GM18517 (cell line): Measurements from ENCODE around the gene DDB1.
"Not testable (repeated sequence)": the region's sequence is repeated elsewhere in the genome, so short reads cannot be mapped to it uniquely, and the experiment has no call there.

ENCODE experiments used
- ATAC-seq: cut with Tn5 transposase; IDR thresholded peaks from one replicate; pipeline ENCODE4 v1.9.1; 2021; ENCODE audit warnings: mild to moderate bottlenecking, moderate library complexity; ENCODE audit not compliant: unreplicated experiment

DDB1 gene

DNA sequence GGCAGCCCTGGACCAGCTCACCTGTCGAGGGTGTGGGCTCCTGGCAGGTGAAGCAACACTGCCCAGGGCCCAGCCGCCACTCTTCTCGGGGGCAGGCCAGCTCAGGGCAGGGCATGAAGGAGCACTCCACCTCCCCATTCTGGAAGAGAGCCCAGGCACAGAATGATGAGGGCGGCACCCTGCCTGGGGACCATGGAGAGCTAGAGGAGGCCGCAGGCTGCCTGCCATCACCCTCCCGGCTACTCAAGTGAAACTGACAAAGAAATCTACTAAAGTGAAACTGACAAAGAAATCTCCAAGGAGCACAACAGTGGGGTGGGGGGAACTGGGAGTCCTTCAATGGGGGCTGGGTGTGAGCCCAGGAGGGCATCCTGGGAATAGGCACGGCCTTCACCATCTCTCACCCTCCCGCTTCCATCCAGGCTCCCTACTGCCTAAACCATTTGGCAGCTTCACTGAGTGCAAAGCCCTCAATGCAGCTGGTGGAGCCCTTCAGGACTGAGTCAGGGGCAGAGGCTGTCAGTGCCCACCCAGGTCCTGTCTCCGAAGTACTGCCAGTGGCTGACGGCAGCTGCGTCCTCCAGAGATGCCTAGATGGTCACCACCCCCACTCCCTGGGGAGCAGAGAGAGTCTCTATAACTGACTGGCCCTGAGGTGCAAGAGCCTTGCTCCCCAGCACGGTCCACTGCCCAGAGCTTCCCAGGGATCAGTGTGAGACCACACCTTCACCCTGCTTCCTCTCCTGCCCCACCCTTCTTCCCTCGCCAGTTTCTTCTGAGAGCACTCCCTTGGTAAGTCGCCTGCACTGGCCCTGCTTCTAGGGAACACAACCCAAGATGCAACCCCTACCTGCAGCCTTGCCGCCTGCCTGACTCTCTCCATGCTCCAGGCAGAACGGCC, 59.5 kb downstream of the DDB1 start:
- ATAC-seq, result no peak

- ATAC-seq, result no peak
Measured at GRCh38 chr11:61272731-61273130, 60.2 kb downstream of the DDB1 start.

DNA sequence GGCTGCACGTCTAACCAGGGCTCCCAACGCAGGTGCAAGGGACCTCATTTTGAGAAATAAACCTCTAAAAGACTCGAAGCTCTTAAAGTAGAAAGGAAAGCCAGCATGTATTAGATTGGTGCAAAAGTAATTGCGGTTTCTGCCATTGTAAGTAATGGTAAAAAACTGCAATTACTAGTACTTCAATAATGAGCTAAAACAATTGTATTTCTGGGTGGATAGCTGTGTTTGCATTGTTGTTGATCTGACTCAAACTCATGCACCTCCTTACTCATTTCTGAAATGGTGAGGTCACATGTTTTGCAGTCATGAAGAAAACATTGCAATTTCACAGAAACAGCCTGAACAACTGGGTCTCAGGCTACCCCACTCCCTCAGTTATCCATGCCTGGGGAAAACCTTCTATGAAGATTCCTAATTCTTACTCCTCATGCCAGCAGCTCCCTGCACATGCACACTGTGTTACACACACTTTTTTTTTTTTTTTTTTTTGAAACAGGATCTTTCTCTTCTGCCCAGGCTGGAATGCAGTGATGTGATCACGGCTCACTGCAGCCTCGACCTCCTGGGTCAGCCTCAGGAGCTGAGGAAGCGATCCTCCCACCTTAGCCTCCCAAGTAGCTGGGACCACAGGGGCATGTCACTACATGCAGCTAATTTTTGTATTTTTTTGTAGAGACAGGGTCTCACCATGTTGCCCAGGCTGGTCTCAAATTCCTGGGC, 62.4 kb downstream of the DDB1 start:
- ATAC-seq, result no peak

- no peak for ATAC-seq
Measured at GRCh38 chr11:61268588-61269250, 64.2 kb downstream of the DDB1 start.

- no peak for ATAC-seq
Measured at GRCh38 chr11:61267437-61267841, 65.5 kb downstream of the DDB1 start.

GRCh38 chr11:61266602-61267001, 66.3 kb downstream of the DDB1 start:
- ATAC-seq, result no peak

DNA sequence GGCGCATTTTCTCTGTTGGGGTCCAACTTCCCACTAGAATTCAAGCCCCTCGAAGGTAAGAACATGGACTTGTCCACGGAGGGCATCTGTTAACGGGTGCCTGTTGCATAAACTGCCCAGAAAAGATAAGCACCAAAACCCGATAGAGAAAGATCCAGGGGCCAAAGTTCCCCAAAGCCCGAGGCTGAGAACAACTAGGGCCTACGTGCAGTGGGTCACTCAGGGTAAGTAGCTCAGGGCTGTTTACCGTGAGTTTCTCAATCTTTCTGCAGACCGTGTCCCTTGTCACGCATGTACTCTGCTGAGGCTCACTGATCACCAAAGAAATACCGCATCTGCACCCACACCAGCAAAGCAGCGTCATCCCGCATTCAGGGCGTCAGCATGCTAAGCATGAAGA, 67.5 kb downstream of the DDB1 start:
- no peak for ATAC-seq

- no peak for ATAC-seq
Measured at GRCh38 chr11:61264795-61265194, 68.1 kb downstream of the DDB1 start.

- no peak for ATAC-seq
Measured at GRCh38 chr11:61264371-61264770, 68.5 kb downstream of the DDB1 start.

DNA sequence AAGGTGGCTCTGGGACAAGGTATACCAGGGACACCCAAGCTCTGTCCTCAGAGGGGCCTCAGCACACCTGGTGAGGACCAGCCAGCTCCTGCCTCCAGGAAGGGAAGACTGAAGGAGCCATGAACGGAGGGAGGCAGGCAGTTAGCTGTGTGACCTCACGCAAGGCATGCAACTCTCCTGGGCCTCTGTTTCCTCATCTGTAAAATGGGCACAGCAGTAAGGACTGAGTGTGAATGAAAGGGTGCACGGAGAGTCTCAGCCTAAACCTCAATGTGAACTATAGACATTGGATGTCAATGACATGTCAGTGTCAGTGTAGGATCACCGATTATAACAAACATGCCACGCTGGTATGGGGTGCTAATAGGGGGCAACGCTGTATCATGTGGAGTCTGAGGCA, 73.5 kb downstream of the DDB1 start:
- no peak for ATAC-seq

- no peak for ATAC-seq
Measured at GRCh38 chr11:61258546-61258945, 74.4 kb downstream of the DDB1 start.

DNA sequence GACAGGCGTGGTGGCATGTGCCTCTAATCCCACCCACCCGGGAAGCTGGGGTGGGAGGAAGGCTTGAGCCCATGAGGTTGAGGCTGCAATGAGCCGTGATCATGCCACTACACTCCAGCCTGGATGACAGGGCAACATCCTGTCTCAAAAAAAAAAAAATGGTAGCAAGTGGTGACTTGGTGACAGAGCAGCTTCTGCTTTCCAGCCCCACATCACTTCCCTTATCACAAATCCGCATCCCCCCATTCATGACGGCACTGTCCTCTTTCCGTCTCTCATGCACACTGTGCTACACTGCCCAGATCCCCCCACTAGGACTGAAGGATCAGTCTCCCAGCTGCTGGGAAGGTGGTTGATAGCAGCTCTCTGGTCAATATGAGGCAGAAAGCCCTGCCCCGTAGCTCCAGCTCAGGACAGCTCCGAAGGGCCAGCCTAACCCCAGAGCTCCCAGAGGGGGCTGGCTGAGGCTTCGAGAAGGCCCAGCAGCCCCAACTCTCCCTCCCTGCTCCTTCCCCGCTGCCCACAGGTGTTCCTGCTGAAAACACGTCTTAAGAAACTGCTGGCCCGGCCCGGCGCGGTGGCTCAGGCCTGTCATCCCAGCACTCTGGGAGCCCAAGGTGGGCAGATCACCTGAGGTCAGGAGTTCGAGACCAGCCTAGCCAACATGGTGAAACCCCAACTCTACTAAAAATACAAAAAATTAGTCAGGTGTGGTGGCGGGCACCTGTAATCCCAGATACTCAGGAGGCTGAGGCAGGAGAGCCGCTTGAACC, 76.0 kb downstream of the DDB1 start:
- no peak for ATAC-seq

GRCh38 chr11:61254403-61255025, 78.4 kb downstream of the DDB1 start:
- ATAC-seq, result no peak

DNA sequence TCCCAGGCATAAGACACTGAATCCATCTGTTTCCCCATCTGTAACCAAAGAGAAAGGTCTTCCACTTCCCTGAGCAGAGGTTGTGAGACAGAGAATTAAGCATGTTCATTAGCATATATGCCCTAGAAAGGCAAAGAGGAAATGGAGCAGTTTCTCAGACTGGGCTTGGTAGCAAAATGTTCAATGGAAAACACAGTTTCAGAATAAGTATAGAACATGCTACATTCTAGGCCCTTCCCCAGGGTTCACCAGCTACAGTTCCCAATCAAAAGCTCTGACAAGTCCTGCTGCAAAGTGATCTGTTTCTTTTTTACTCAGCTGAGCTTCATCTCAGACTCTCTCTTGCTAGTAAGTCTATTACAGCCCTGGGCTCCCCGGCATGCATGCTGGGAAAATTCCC, 80.6 kb downstream of the DDB1 start:
- not testable (repeated sequence) for ATAC-seq

GRCh38 chr11:61250796-61251765, 81.8 kb downstream of the DDB1 start:
- ATAC-seq, result not testable (repeated sequence)
